ENCODE results near the gene RBMS2.
"Not testable (repeated sequence)": the region's sequence is repeated elsewhere in the genome, so short reads cannot be mapped to it uniquely, and the experiment has no call there.

Gene RBMS2

GRCh38 chr12:56521590-56522371, at the start of gene RBMS2:
Gene RBMS2, plus strand, starts transcription at chr12:56521820. Its CDS starts 204 bp downstream, at chr12:56522024.
- peak in 1 of 2 experiments; percentile 12 for DNase-seq

- no peak for DNase-seq
Observed at GRCh38 chr12:56474389-56474788, 47.2 kb upstream of the RBMS2 start.

GRCh38 chr12:56476143-56476542, 45.5 kb upstream of the RBMS2 start:
- DNase-seq, result no peak

- no peak for DNase-seq
Observed at GRCh38 chr12:56476972-56477432, 44.6 kb upstream of the RBMS2 start.

GRCh38 chr12:56477521-56478225, 43.9 kb upstream of the RBMS2 start:
- DNase-seq, result no peak

- no peak for DNase-seq
Observed at GRCh38 chr12:56479625-56480024, 42.0 kb upstream of the RBMS2 start.

- no peak for DNase-seq
Observed at GRCh38 chr12:56484566-56484965, 37.1 kb upstream of the RBMS2 start.

- no peak for DNase-seq
Observed at GRCh38 chr12:56486694-56487093, 34.9 kb upstream of the RBMS2 start.

GRCh38 chr12:56487448-56488040, 34.1 kb upstream of the RBMS2 start:
- DNase-seq, result peak in 1 of 2 experiments; percentile 33

GRCh38 chr12:56488041-56488955, 33.3 kb upstream of the RBMS2 start, which contains the start of gene GLS2:
Gene GLS2, minus strand, starts transcription at chr12:56488161. Its CDS starts 43 bp downstream, at chr12:56488118.
- DNase-seq, result peak; percentile 59 to 73

- no peak for DNase-seq
Observed at GRCh38 chr12:56490360-56490759, 31.3 kb upstream of the RBMS2 start.

- not testable (repeated sequence) for DNase-seq
Observed at GRCh38 chr12:56493409-56494105, 28.1 kb upstream of the RBMS2 start.

GRCh38 chr12:56494106-56494415, 27.6 kb upstream of the RBMS2 start:
- not testable (repeated sequence) for DNase-seq

GRCh38 chr12:56494481-56494880, 27.1 kb upstream of the RBMS2 start:
- not testable (repeated sequence) for DNase-seq

- DNase-seq, result peak; percentile 54 to 59
Observed at GRCh38 chr12:56496704-56497103, 24.9 kb upstream of the RBMS2 start.

GRCh38 chr12:56498126-56498902, 23.3 kb upstream of the RBMS2 start:
- DNase-seq, result not testable (repeated sequence)

GRCh38 chr12:56499452-56499851, 22.2 kb upstream of the RBMS2 start:
- not testable (repeated sequence) for DNase-seq

- DNase-seq, result not testable (repeated sequence)
Observed at GRCh38 chr12:56499879-56500278, 21.7 kb upstream of the RBMS2 start.

GRCh38 chr12:56510786-56511185, 10.8 kb upstream of the RBMS2 start:
- no peak for DNase-seq

- DNase-seq, result not testable (repeated sequence)
Observed at GRCh38 chr12:56514014-56514318, 7.7 kb upstream of the RBMS2 start.

GRCh38 chr12:56517854-56518253, 3.8 kb upstream of the RBMS2 start:
- no peak for DNase-seq

Data from stimulated activated CD4-positive, alpha-beta T cell treated with anti-CD3 and anti-CD28 coated beads, Interleukin-4, amount 100 ng/mL, for 4 hours (primary cell).